Stimulated activated CD8-positive, alpha-beta memory T cell treated with anti-CD3 and anti-CD28 coated beads, Interleukin-15, amount 100 ng/mL, for 24 hours (primary cell): ENCODE data around the gene FMN2.
"Not testable (repeated sequence)": the region's sequence is repeated elsewhere in the genome, so short reads cannot be mapped to it uniquely, and the experiment has no call there.

ENCODE experiments used
- DNase-seq: peaks from one replicate; pipeline ENCODE4 v3.0.0-alpha.2; 2020; ENCODE audit warnings: low read depth

FMN2 gene

DNA sequence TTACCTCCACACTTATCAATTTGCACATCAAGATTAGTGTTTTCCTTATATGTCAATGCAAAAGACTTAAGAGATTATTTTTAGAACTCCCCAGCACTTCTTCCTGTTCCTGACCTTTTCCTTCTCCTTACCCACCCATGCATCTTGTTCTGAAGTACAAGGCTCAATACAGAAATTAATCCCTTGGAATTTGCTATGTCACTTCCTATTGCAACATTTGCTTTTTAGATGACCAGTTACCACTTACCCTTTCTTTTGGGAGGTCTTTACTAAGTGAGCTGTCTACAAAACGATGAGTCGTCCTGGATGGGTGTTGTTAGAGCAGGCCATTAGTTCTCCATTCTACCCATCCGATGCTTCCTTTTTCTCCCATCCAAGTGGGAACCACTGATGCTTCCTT is 221.2 kb downstream of the FMN2 start:
- no peak for DNase-seq

DNA sequence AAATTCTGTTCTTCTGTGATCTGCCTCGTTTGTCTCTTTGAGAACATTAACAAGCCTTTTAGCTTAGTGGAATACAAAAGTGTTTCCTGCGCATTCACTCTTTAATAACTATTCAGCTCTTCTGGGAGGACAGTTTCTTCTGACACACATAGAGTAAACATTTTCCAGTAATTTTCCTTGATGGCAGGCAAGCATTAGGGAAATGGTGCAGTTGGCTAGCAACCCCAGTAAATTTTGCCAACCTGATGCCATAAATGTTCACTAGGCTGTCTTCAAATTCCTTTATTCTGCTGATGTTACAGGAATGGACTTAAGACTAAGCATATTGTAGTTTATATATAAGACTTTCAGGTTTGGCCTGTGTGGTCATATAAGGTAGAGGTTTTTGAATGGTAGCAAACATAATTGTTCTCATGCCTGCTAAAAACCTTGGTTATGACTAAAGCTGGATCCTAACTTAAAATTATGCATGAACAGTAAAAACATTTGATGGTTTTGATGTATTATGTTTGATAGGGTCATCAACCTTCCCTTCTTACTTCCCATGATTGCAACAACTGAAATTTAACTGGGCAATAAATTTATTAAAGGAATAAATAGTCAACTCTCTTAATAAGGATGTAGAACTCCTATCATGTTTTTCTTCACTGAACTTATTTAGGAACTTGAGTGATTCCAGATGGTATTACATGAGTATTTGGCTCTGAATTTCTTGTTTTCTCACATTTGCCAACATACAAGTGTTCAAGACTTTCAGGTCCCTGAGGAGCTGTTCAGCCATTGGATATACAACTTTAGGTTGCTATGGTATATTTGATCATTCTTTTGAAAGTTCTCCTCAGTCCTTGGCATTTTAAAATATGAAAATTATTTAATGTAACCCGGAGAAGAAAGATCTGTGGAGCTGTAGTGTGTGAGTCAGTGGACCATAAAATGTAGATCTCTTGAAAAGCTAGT is 223.4 kb downstream of the FMN2 start:
- DNase-seq = no peak

GRCh38 chr1:240319998-240320397 is 228.3 kb downstream of the FMN2 start:
- DNase-seq = no peak

- DNase-seq = no peak
Observed at GRCh38 chr1:240320659-240321058, 229.0 kb downstream of the FMN2 start.

GRCh38 chr1:240322943-240323342 is 231.3 kb downstream of the FMN2 start:
- no peak for DNase-seq

DNA sequence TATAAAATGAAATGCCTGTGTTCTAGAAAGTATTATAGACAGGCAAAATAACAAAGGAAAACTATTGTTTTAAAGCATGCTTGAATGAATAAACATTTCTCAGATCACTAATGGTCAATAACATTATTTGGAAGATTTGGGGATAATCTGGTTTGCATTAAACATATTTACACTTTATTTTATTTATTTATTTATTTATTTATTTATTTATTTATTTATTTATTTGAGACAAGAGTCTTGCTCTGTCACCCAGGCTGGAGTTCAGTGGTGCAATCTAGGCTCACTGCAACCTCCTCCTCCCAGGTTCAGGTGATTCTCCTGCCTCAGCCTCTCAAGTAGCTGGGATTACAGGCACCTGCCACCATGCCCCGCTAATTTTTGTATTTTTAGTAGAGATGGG is 236.7 kb downstream of the FMN2 start:
- not testable (repeated sequence) for DNase-seq

GRCh38 chr1:240329443-240329842 is 237.8 kb downstream of the FMN2 start:
- DNase-seq = no peak

GRCh38 chr1:240332672-240333071 is 241.0 kb downstream of the FMN2 start:
- no peak for DNase-seq

- DNase-seq = no peak
Observed at GRCh38 chr1:240337781-240338180, 246.1 kb downstream of the FMN2 start.

DNA sequence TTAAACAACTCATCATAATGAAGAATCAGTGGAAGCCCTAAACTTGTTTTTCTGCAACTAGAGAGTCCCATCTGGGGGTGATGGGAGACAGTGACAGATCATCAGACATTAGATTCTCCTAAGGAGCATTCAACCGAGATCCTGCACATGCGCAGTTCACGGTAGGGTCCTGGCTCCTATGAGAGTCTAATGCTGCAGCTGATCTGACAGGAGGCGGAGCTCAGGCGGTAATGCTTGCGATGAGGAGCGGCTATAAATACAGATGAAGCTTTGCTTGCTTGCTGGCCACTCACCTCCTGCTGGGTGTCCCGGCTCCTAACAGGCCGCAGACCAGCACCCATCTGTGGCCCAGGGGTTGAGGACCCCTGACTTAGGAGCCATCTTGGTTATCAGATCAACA is 247.2 kb downstream of the FMN2 start:
- DNase-seq = no peak

- no peak for DNase-seq
Observed at GRCh38 chr1:240341365-240342250, 249.9 kb downstream of the FMN2 start.

GRCh38 chr1:240342251-240342625 is 250.6 kb downstream of the FMN2 start:
- DNase-seq = no peak

DNA sequence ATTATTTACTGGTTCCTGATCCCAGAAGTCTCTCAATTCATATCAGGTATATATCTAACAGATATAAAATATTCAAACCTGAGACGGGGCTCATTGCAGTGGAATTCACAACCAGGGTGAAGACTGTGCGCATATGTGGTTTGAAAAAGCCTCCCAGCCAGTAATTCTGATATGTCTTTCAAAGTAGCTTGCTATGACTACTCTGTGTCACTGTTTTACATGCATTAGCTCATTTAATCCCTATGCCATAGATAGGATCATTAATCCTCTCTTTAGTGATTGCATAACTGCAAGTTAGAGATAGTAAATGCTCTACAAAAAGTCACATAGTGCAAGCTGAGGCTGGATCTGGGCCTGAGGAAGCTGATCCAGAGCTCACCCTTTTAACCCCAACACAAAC is 251.4 kb downstream of the FMN2 start:
- no peak for DNase-seq

DNA sequence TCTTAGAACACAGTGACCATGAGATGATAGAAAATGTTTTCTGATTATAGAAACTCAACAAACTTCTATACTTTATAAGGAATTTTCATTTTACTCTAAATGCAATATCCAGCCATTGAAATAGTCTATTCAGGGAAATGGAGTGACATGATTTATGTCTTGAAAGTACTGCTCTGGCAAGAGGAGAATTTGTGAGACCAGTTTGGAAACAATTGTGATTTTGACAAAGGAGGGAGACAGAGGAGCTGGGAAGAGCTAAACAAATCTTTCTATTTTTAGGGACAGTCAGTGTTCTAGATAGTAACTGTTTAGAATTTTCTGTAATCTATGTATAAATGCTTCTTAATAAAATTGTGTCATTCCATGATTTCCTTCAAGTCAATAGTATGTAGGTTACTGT is 252.3 kb downstream of the FMN2 start:
- no peak for DNase-seq

GRCh38 chr1:240344918-240345317 is 253.2 kb downstream of the FMN2 start:
- DNase-seq = no peak

DNA sequence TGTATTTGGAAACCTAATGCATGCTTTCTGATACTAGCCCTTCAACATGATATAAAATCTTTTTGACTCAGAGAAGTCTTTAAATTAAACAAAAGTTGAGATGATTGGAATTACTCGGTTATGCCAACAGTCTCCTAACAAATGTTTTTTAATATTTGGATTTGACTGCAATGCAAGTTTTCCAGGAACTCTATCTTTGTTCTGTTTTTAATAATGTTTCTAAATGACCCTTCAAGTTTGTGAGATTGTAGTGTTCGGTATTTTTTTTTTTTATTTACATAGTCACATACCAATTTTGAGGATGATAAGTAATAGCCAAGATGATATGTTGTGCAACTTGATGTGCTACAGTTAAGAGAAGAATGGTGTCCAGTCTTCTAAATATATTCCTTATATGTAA is 258.0 kb downstream of the FMN2 start:
- DNase-seq = no peak

GRCh38 chr1:240350910-240351331 is 259.2 kb downstream of the FMN2 start:
- DNase-seq = no peak

GRCh38 chr1:240351690-240352089 is 260.0 kb downstream of the FMN2 start:
- DNase-seq = no peak

DNA sequence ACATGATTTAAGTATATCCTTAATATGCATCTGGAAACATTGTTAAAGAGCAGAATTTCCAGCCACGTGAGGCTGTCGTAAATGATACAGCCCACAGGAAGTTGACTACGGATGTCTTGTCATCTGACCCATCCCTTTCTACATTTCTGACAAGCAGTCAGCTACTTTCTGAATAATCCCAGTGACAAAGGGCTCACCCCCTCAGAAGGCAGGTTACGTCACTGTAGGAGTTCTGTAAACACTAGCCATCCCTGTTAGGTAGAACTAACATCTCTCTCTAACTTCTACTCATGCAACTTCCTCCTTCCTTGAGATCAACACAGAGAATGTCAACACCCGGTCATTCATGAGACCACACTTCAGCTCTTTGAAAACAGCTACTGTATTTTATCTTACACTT is 261.1 kb downstream of the FMN2 start:
- DNase-seq = no peak

DNA sequence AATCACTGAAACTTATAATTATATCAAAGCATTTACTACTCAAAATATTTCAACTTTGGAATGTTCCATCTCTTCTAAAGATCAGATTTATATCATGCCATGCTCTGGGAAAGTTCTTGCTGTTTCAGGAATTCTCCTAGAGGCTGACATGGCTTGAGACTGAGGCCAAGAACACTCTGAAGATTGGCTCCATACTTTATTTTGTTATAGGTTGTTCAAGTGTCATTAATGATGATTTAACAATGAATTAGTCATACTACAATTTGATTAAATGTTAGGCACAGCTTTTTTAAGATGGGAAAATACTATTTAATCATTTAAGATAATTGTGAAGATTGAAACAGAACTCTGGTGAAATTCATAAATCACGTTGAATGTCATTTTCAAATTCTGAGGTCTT is 264.9 kb downstream of the FMN2 start:
- DNase-seq = no peak

DNA sequence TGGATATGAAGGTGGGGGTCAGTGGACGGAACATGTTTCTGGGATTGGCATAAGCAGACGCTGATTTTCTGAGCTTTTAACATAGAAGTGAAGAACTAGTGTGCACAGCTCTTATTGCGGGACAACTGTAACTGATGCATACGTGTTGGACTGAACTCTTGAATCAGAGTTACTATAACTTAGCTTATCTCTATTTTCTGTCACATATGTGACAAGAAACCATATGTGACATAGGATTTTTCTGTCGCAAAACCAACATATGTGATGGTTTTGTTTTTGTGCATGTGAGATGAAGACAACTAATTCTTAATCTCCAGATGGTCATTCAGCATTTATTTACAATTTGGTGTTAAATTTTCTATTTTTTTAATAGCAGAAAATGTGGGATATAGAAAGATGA is 270.4 kb downstream of the FMN2 start:
- DNase-seq = no peak

DNA sequence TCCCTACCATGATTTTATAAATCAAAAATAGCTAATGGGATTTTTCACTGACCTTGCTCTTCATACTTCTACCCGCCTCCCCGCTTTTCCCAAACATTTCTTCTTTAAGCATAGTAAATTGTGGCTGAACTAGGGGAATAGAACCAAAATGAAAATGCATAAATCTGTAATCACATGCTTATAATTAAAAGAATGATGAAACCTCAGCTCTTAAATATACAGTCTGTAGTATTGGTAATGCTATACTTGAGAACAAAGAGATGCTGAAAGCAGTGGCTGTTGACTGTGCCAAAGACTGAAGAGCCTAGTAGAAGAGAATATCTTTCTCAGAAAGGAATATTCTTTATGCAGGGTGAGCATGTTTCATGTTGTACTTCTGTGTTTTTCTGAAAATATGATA is 271.1 kb downstream of the FMN2 start:
- DNase-seq = no peak

DNA sequence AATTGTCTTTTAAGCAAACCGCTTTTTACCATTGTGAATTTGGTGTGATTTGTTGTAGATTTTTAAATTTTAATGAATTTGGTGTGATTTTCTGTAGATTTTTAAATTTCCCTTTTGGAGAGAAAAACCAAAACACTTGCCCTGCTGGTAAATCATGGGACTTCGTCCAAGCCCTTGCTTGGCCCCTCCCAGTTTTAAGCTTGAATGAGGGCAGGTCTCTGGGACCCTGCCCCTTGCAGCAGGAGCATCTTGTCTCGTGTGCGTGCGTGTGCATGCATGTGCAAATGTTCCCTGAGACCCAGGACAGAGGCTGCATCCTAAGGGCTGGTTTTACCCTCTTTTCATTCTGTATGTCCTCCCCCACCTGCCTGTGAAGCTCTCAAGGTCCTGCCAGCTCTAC is 271.6 kb downstream of the FMN2 start:
- DNase-seq = no peak
